ENCODE measurements around the gene CSNK1A1L. TPM values are rescaled to one million over a fixed set of nuclear protein-coding genes. Genes with fewer than 3 reads are reported as not detected.

The CSNK1A1L gene
- total RNA-seq, 3 donors from 2014 or later (not counting 1 experiment from before 2014, with no cell fraction given): not detected

GRCh38 chr13:37097076-37097475 lies 8.4 kb downstream of the CSNK1A1L start:
- intact Hi-C loops (cut with micrococcal nuclease): no loop called here
- DNase-seq (no peak), ATAC-seq (no peak)
- H3K27me3 Mint-ChIP-seq (ENCODE audit: low read depth in 2 of 2): peaks cover 3 to 41% of the 10 kb centered on the region in 2 donors
- Histone ChIP-seq H3K4me1 (ENCODE audit: control insufficient read depth, insufficient read depth, low read length) (no peaks in the 10 kb centered on the region), H3K36me3 (ENCODE audit: control insufficient read depth, insufficient read depth, low read length) (no peaks in the 10 kb centered on the region), H3K9me3 (ENCODE audit: control insufficient read depth, insufficient read depth, low read length) (no peaks in the 10 kb centered on the region), H3K27ac (ENCODE audit: low read length) (no peak overlapping the region), H3K4me3 (ENCODE audit: low read length) (no peak overlapping the region), H3K27me3 (ENCODE audit: control insufficient read depth, insufficient read depth, low read length) (no peaks in the 10 kb centered on the region)
- H3K27ac Mint-ChIP-seq: no peak overlapping the region
- no peaks in the 10 kb centered on the region for H3K4me1 Mint-ChIP-seq
- TF ChIP-seq, protein P1, sequence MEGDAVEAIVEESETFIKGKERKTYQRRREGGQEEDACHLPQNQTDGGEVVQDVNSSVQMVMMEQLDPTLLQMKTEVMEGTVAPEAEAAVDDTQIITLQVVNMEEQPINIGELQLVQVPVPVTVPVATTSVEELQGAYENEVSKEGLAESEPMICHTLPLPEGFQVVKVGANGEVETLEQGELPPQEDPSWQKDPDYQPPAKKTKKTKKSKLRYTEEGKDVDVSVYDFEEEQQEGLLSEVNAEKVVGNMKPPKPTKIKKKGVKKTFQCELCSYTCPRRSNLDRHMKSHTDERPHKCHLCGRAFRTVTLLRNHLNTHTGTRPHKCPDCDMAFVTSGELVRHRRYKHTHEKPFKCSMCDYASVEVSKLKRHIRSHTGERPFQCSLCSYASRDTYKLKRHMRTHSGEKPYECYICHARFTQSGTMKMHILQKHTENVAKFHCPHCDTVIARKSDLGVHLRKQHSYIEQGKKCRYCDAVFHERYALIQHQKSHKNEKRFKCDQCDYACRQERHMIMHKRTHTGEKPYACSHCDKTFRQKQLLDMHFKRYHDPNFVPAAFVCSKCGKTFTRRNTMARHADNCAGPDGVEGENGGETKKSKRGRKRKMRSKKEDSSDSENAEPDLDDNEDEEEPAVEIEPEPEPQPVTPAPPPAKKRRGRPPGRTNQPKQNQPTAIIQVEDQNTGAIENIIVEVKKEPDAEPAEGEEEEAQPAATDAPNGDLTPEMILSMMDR (IDR thresholded peaks at IDR 0.05): no peak
- no peak overlapping the region for H3K4me3 Mint-ChIP-seq
- 86% methylated on average over 4 of the region's 4 CpGs for WGBS (ENCODE audit: insufficient coverage)
- no peaks in the 10 kb centered on the region for H3K9me3 Mint-ChIP-seq
- no peaks in the 10 kb centered on the region for H3K36me3 Mint-ChIP-seq

- Mint-ChIP-seq H3K27ac (no peak overlapping the region), H3K4me3 (no peak overlapping the region), H3K36me3 (no peaks in the 10 kb centered on the region), H3K4me1 (no peaks in the 10 kb centered on the region), H3K27me3 (ENCODE audit: low read depth in 2 of 2) (peaks cover 3 to 34% of the 10 kb centered on the region in 2 donors), H3K9me3 (no peaks in the 10 kb centered on the region)
- 76% methylated on average over 4 of the region's 4 CpGs for WGBS (ENCODE audit: insufficient coverage)
- ATAC-seq (no peak), DNase-seq (no peak)
- H3K9me3 ChIP-seq (ENCODE audit: control insufficient read depth, insufficient read depth, low read length): no peaks in the 10 kb centered on the region
- H3K36me3 ChIP-seq (ENCODE audit: control insufficient read depth, insufficient read depth, low read length): no peaks in the 10 kb centered on the region
- TF ChIP-seq, protein P1 (IDR thresholded peaks at IDR 0.05): no peak
- no peak overlapping the region for H3K27ac ChIP-seq (ENCODE audit: low read length)
- H3K27me3 ChIP-seq (ENCODE audit: control insufficient read depth, insufficient read depth, low read length): no peaks in the 10 kb centered on the region
- H3K4me3 ChIP-seq (ENCODE audit: low read length): no peak overlapping the region
- intact Hi-C loops (cut with micrococcal nuclease): no loop called here
- no peaks in the 10 kb centered on the region for H3K4me1 ChIP-seq (ENCODE audit: control insufficient read depth, insufficient read depth, low read length)
Measured at GRCh38 chr13:37094840-37095239, 10.6 kb downstream of the CSNK1A1L start.

GRCh38 chr13:37094099-37094498 lies 11.4 kb downstream of the CSNK1A1L start:
- Mint-ChIP-seq H3K27me3 (ENCODE audit: low read depth in 2 of 2) (peaks cover 3 to 32% of the 10 kb centered on the region in 2 donors), H3K4me3 (no peak overlapping the region), H3K9me3 (no peaks in the 10 kb centered on the region), H3K27ac (no peak overlapping the region), H3K4me1 (no peaks in the 10 kb centered on the region), H3K36me3 (no peaks in the 10 kb centered on the region)
- Histone ChIP-seq H3K27ac (ENCODE audit: low read length) (no peak overlapping the region), H3K36me3 (ENCODE audit: control insufficient read depth, insufficient read depth, low read length) (no peaks in the 10 kb centered on the region), H3K4me3 (ENCODE audit: low read length) (no peak overlapping the region), H3K4me1 (ENCODE audit: control insufficient read depth, insufficient read depth, low read length) (no peaks in the 10 kb centered on the region), H3K9me3 (ENCODE audit: control insufficient read depth, insufficient read depth, low read length) (no peaks in the 10 kb centered on the region), H3K27me3 (ENCODE audit: control insufficient read depth, insufficient read depth, low read length) (no peaks in the 10 kb centered on the region)
- no peak for DNase-seq
- no peak for ATAC-seq
- TF ChIP-seq, protein P1 (IDR thresholded peaks at IDR 0.05): no peak
- 69% methylated on average over 3 of the region's 3 CpGs for WGBS (ENCODE audit: insufficient coverage)
- intact Hi-C loops (cut with micrococcal nuclease): no loop called here

DNA sequence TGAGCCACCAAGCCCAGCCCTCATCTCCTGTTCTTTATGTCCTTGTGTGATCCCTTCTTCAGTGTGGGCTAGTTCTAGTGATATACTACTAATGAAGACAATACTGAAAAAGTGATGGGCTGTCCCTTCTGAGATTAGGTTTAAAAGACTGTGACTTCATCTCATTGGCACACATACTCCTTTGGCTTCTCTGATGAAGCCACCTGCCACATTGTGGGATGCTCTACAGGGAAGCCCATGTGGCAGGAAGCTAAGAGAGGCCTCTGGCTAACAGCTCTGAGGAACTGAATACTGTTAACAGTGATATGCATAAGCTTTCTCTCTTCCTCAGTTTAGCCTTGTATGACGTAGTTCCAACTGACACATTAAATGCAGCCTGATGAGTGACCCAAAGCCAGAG lies 13.6 kb downstream of the CSNK1A1L start:
- 59% methylated on average over 1 of the region's 1 CpG for WGBS (ENCODE audit: insufficient coverage)
- H3K9me3 ChIP-seq (ENCODE audit: control insufficient read depth, insufficient read depth, low read length): no peaks in the 10 kb centered on the region
- ATAC-seq (no peak), DNase-seq (no peak)
- H3K4me3 Mint-ChIP-seq: no peak overlapping the region
- H3K4me1 ChIP-seq (ENCODE audit: control insufficient read depth, insufficient read depth, low read length): no peaks in the 10 kb centered on the region
- no peak overlapping the region for H3K27ac Mint-ChIP-seq
- TF ChIP-seq, protein P1 (IDR thresholded peaks at IDR 0.05): no peak
- H3K27me3 ChIP-seq (ENCODE audit: control insufficient read depth, insufficient read depth, low read length): no peaks in the 10 kb centered on the region
- no peaks in the 10 kb centered on the region for H3K36me3 Mint-ChIP-seq
- H3K9me3 Mint-ChIP-seq: no peaks in the 10 kb centered on the region
- intact Hi-C loops (cut with micrococcal nuclease): no loop called here
- H3K27ac ChIP-seq (ENCODE audit: low read length): no peak overlapping the region
- no peak overlapping the region for H3K4me3 ChIP-seq (ENCODE audit: low read length)
- H3K36me3 ChIP-seq (ENCODE audit: control insufficient read depth, insufficient read depth, low read length): no peaks in the 10 kb centered on the region
- peaks cover 8 to 26% of the 10 kb centered on the region in 2 donors for H3K27me3 Mint-ChIP-seq (ENCODE audit: low read depth in 2 of 2)
- H3K4me1 Mint-ChIP-seq: no peaks in the 10 kb centered on the region
